Activated T-helper 17 cell treated with anti-CD3 and anti-CD28 coated beads, Interleukin-2, amount 50 U/mL, for 72 hours (primary cell): ENCODE measurements around the gene SLC6A1. TPM values are rescaled to one million over a fixed set of nuclear protein-coding genes. Genes with fewer than 3 reads are reported as not detected.
"Not testable (repeated sequence)": the region's sequence is repeated elsewhere in the genome, so short reads cannot be mapped to it uniquely, and the experiment has no call there.

ENCODE experiments used
- ATAC-seq: fragments of 150-1000 bp; cut with Tn5 transposase; replicated peaks from 2 replicates; pipeline ENCODE4 v1.10.0; 2021; ENCODE audit warnings: mild to moderate bottlenecking, moderate library complexity
- H3K27ac Mint-ChIP-seq: one replicate; pipeline ENCODE4 v1.8.0; 2022; ENCODE audit warnings: mixed read lengths
- H3K27me3 Mint-ChIP-seq: one replicate; pipeline ENCODE4 v1.8.0; 2022; ENCODE audit warnings: mixed read lengths
- H3K36me3 Mint-ChIP-seq: one replicate; pipeline ENCODE4 v1.8.0; 2022; ENCODE audit warnings: low read depth, mild to moderate bottlenecking, mixed read lengths
- H3K4me1 Mint-ChIP-seq: one replicate; pipeline ENCODE4 v1.8.0; 2022; ENCODE audit warnings: mixed read lengths
- H3K4me3 Mint-ChIP-seq: one replicate; pipeline ENCODE4 v1.8.0; 2022; ENCODE audit warnings: mild to moderate bottlenecking, mixed read lengths
- H3K9me3 Mint-ChIP-seq: one replicate; pipeline ENCODE4 v1.8.0; 2022; ENCODE audit warnings: mixed read lengths
- total RNA-seq, 2 donors: library from RNA; stranded (reverse); gene quantifications; one replicate each; pipeline ENCODE4 v1.2.3, GENCODE V29; 2022

Gene SLC6A1
- total RNA-seq, 2 donors from 2014 or later: not detected

GRCh38 chr3:11061268-11061871, 68.8 kb downstream of the SLC6A1 start:
- not testable (repeated sequence) for H3K4me1 Mint-ChIP-seq, H3K36me3 Mint-ChIP-seq, H3K9me3 Mint-ChIP-seq, H3K27ac Mint-ChIP-seq, ATAC-seq, H3K4me3 Mint-ChIP-seq
- peaks cover 25% of the 10 kb centered on the region for H3K27me3 Mint-ChIP-seq

- ATAC-seq: no peak
- Mint-ChIP-seq H3K36me3 (no peaks in the 10 kb centered on the region), H3K9me3 (peaks cover 4% of the 10 kb centered on the region), H3K4me1 (peaks cover 4% of the 10 kb centered on the region), H3K4me3 (no peak overlapping the region), H3K27ac (no peak overlapping the region), H3K27me3 (peaks cover 19% of the 10 kb centered on the region)
Observed at GRCh38 chr3:11062704-11063103, 70.2 kb downstream of the SLC6A1 start.

- Mint-ChIP-seq H3K27me3 (peaks cover 14% of the 10 kb centered on the region), H3K4me1 (no peaks in the 10 kb centered on the region), H3K9me3 (no peaks in the 10 kb centered on the region), H3K27ac (no peak overlapping the region), H3K36me3 (no peaks in the 10 kb centered on the region), H3K4me3 (no peak overlapping the region)
- ATAC-seq: no peak
Observed at GRCh38 chr3:11071096-11071755, 78.7 kb downstream of the SLC6A1 start.

- Mint-ChIP-seq H3K27ac (no peak overlapping the region), H3K4me3 (no peak overlapping the region), H3K27me3 (peaks cover 17% of the 10 kb centered on the region), H3K9me3 (no peaks in the 10 kb centered on the region), H3K4me1 (no peaks in the 10 kb centered on the region), H3K36me3 (no peaks in the 10 kb centered on the region)
- no peak for ATAC-seq
Observed at GRCh38 chr3:11072631-11073030, 80.1 kb downstream of the SLC6A1 start.

GRCh38 chr3:11074011-11074410, 81.5 kb downstream of the SLC6A1 start:
- ATAC-seq: no peak
- Mint-ChIP-seq H3K27ac (no peak overlapping the region), H3K4me1 (no peaks in the 10 kb centered on the region), H3K4me3 (no peak overlapping the region), H3K9me3 (no peaks in the 10 kb centered on the region), H3K36me3 (no peaks in the 10 kb centered on the region), H3K27me3 (peaks cover 12% of the 10 kb centered on the region)

- ATAC-seq: no peak
- no peaks in the 10 kb centered on the region for H3K9me3 Mint-ChIP-seq
- H3K36me3 Mint-ChIP-seq: no peaks in the 10 kb centered on the region
- H3K4me1 Mint-ChIP-seq: no peaks in the 10 kb centered on the region
- peaks cover 12% of the 10 kb centered on the region for H3K27me3 Mint-ChIP-seq
- no peak overlapping the region for H3K27ac Mint-ChIP-seq
- no peak overlapping the region for H3K4me3 Mint-ChIP-seq
Observed at GRCh38 chr3:11074451-11074850, 81.9 kb downstream of the SLC6A1 start.

GRCh38 chr3:11075122-11075521, 82.6 kb downstream of the SLC6A1 start:
- peaks cover 12% of the 10 kb centered on the region for H3K27me3 Mint-ChIP-seq
- H3K4me3 Mint-ChIP-seq, ATAC-seq, H3K4me1 Mint-ChIP-seq, H3K27ac Mint-ChIP-seq, H3K36me3 Mint-ChIP-seq, H3K9me3 Mint-ChIP-seq: not testable (repeated sequence)

GRCh38 chr3:11076711-11077110, 84.2 kb downstream of the SLC6A1 start:
- no peaks in the 10 kb centered on the region for H3K4me1 Mint-ChIP-seq
- H3K27ac Mint-ChIP-seq: no peak overlapping the region
- H3K27me3 Mint-ChIP-seq: peaks cover 12% of the 10 kb centered on the region
- H3K9me3 Mint-ChIP-seq: no peaks in the 10 kb centered on the region
- no peaks in the 10 kb centered on the region for H3K36me3 Mint-ChIP-seq
- ATAC-seq: no peak
- no peak overlapping the region for H3K4me3 Mint-ChIP-seq

GRCh38 chr3:11077466-11077865, 84.9 kb downstream of the SLC6A1 start:
- H3K9me3 Mint-ChIP-seq: no peaks in the 10 kb centered on the region
- H3K36me3 Mint-ChIP-seq: no peaks in the 10 kb centered on the region
- H3K27ac Mint-ChIP-seq: no peak overlapping the region
- no peaks in the 10 kb centered on the region for H3K4me1 Mint-ChIP-seq
- ATAC-seq: no peak
- no peak overlapping the region for H3K4me3 Mint-ChIP-seq
- H3K27me3 Mint-ChIP-seq: peaks cover 12% of the 10 kb centered on the region

GRCh38 chr3:11078826-11079515, 86.4 kb downstream of the SLC6A1 start:
- no peak for ATAC-seq
- no peaks in the 10 kb centered on the region for H3K36me3 Mint-ChIP-seq

GRCh38 chr3:11080492-11080891, 87.9 kb downstream of the SLC6A1 start:
- H3K27ac Mint-ChIP-seq: no peak overlapping the region
- H3K9me3 Mint-ChIP-seq: no peaks in the 10 kb centered on the region
- H3K27me3 Mint-ChIP-seq: peaks cover 7% of the 10 kb centered on the region
- H3K4me3 Mint-ChIP-seq: no peak overlapping the region
- no peaks in the 10 kb centered on the region for H3K4me1 Mint-ChIP-seq
- no peaks in the 10 kb centered on the region for H3K36me3 Mint-ChIP-seq
- no peak for ATAC-seq

More at GRCh38 chr3:11078826-11079515, 86.4 kb downstream of the SLC6A1 start:
- no peaks in the 10 kb centered on the region for H3K4me1 Mint-ChIP-seq
- no peak overlapping the region for H3K4me3 Mint-ChIP-seq
- H3K27ac Mint-ChIP-seq: no peak overlapping the region
- no peaks in the 10 kb centered on the region for H3K9me3 Mint-ChIP-seq
- peaks cover 7% of the 10 kb centered on the region for H3K27me3 Mint-ChIP-seq

GRCh38 chr3:11084098-11084497, 91.5 kb downstream of the SLC6A1 start:
- no peak for ATAC-seq
- Mint-ChIP-seq H3K9me3 (no peaks in the 10 kb centered on the region), H3K27me3 (no peaks in the 10 kb centered on the region)

GRCh38 chr3:11084677-11085076, 92.1 kb downstream of the SLC6A1 start:
- Mint-ChIP-seq H3K4me1 (no peaks in the 10 kb centered on the region), H3K27me3 (no peaks in the 10 kb centered on the region), H3K27ac (no peak overlapping the region), H3K4me3 (no peak overlapping the region), H3K36me3 (no peaks in the 10 kb centered on the region), H3K9me3 (no peaks in the 10 kb centered on the region)
- no peak for ATAC-seq

More at GRCh38 chr3:11084098-11084497, 91.5 kb downstream of the SLC6A1 start:
- Mint-ChIP-seq H3K27ac (no peak overlapping the region), H3K4me1 (no peaks in the 10 kb centered on the region), H3K4me3 (no peak overlapping the region), H3K36me3 (no peaks in the 10 kb centered on the region)

- H3K36me3 Mint-ChIP-seq: no peaks in the 10 kb centered on the region
- no peak overlapping the region for H3K27ac Mint-ChIP-seq
- H3K9me3 Mint-ChIP-seq: no peaks in the 10 kb centered on the region
- no peaks in the 10 kb centered on the region for H3K27me3 Mint-ChIP-seq
- H3K4me1 Mint-ChIP-seq: no peaks in the 10 kb centered on the region
- H3K4me3 Mint-ChIP-seq: no peak overlapping the region
- ATAC-seq: no peak
Observed at GRCh38 chr3:11085093-11085840, 92.7 kb downstream of the SLC6A1 start.
